Activated naive CD8-positive, alpha-beta T cell treated with anti-CD3 and anti-CD28 coated beads for 36 hours (primary cell): ENCODE measurements around the gene NDUFAF5. TPM values are rescaled to one million over a fixed set of nuclear protein-coding genes. Genes with fewer than 3 reads are reported as not detected.

Experiments used
- DNase-seq: peaks from one replicate; pipeline ENCODE4 v3.0.0; 2021
- H3K27ac Mint-ChIP-seq: one replicate; pipeline ENCODE4 v1.8.0; 2022; ENCODE audit warnings: mild to moderate bottlenecking, moderate library complexity, mixed read lengths
- H3K27me3 Mint-ChIP-seq: one replicate; pipeline ENCODE4 v1.8.0; 2022; ENCODE audit warnings: mild to moderate bottlenecking, mixed read lengths
- H3K36me3 Mint-ChIP-seq: one replicate; pipeline ENCODE4 v1.8.0; 2021; ENCODE audit warnings: mild to moderate bottlenecking, mixed read lengths
- H3K4me1 Mint-ChIP-seq: one replicate; pipeline ENCODE4 v1.8.0; 2021; ENCODE audit warnings: mixed read lengths
- H3K4me3 Mint-ChIP-seq: one replicate; pipeline ENCODE4 v1.8.0; 2022; ENCODE audit warnings: mild to moderate bottlenecking, moderate library complexity, mixed read lengths
- H3K9me3 Mint-ChIP-seq: one replicate; pipeline ENCODE4 v1.8.0; 2022; ENCODE audit warnings: mixed read lengths
- total RNA-seq, 2 experiments: library from RNA; stranded (reverse); gene quantifications; one replicate each; pipeline ENCODE4 v1.2.3, GENCODE V29; 2021

NDUFAF5 gene
- total RNA-seq, 2 experiments from 2014 or later: 31.5 to 31.9 TPM

- no peak overlapping the region for H3K4me3 Mint-ChIP-seq
- no peak overlapping the region for H3K27ac Mint-ChIP-seq
- H3K4me1 Mint-ChIP-seq: no peaks in the 10 kb centered on the region
- no peaks in the 10 kb centered on the region for H3K36me3 Mint-ChIP-seq
- H3K9me3 Mint-ChIP-seq: no peaks in the 10 kb centered on the region
- no peaks in the 10 kb centered on the region for H3K27me3 Mint-ChIP-seq
- no peak for DNase-seq
Measured at GRCh38 chr20:13825465-13825864, 40.6 kb downstream of the NDUFAF5 start.

- H3K36me3 Mint-ChIP-seq: no peaks in the 10 kb centered on the region
- no peak overlapping the region for H3K4me3 Mint-ChIP-seq
- no peaks in the 10 kb centered on the region for H3K4me1 Mint-ChIP-seq
- peaks cover 6% of the 10 kb centered on the region for H3K27me3 Mint-ChIP-seq
- H3K27ac Mint-ChIP-seq: no peak overlapping the region
- no peaks in the 10 kb centered on the region for H3K9me3 Mint-ChIP-seq
- no peak for DNase-seq
Measured at GRCh38 chr20:13831476-13831875, 46.6 kb downstream of the NDUFAF5 start.

GRCh38 chr20:13838664-13839063, 53.8 kb downstream of the NDUFAF5 start:
- Mint-ChIP-seq H3K27ac (no peak overlapping the region), H3K36me3 (no peaks in the 10 kb centered on the region), H3K4me3 (no peak overlapping the region), H3K9me3 (no peaks in the 10 kb centered on the region), H3K27me3 (peaks cover 6% of the 10 kb centered on the region), H3K4me1 (no peaks in the 10 kb centered on the region)
- no peak for DNase-seq

DNA sequence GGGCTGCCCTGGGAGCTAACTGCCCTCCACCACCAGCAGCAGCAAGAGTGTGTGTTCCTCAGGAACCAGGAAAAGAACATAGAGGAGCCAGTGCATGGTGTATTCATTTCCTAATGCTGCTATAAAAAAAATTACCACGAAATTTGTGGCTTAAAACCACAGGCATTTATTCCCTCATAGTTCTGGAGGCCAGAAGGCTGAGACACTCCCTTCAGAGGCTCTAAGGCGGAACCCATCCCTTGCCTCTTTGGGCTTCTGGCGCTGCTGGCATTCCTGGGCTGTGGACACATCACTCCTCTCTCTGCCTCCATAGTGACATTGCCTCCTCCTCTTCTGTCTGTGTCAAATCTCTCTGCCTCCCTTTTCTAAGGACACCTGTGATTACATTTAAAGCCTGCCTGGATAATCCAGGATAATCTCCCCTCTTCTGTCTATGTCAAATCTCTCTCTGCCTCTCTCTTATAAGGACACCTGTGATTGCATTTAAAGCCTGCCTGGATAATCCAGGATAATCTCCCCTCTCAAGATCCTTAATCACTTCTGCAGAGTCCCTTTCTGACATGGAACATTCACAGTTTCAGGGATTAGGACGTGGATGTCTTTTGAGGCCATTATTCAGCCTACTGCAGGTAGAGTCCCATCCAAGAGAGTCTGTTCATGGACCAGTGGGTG, 54.7 kb downstream of the NDUFAF5 start:
- DNase-seq: no peak
- Mint-ChIP-seq H3K4me3 (no peak overlapping the region), H3K27ac (no peak overlapping the region), H3K4me1 (no peaks in the 10 kb centered on the region), H3K9me3 (no peaks in the 10 kb centered on the region), H3K36me3 (no peaks in the 10 kb centered on the region), H3K27me3 (peaks cover 6% of the 10 kb centered on the region)

DNA sequence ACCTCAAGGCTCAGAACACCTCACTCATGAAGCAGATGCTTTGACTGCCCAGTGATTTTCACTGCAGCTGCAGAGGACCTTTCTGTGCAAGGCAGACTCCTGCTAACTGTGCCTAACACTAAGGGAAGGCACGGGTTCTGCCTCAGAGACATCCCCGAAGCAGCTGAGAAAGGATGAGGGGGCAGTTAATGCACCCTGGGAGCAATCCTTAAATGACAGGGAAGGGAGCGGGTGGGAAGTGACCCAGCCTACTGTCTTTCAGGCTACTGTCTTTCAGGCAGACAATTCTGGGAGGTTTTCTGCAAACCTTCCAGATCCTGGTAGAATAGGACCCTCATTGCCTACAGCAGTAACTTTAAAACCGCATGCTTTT, 55.3 kb downstream of the NDUFAF5 start:
- peaks cover 6% of the 10 kb centered on the region for H3K27me3 Mint-ChIP-seq
- H3K27ac Mint-ChIP-seq: no peak overlapping the region
- no peaks in the 10 kb centered on the region for H3K9me3 Mint-ChIP-seq
- no peaks in the 10 kb centered on the region for H3K36me3 Mint-ChIP-seq
- H3K4me3 Mint-ChIP-seq: no peak overlapping the region
- H3K4me1 Mint-ChIP-seq: no peaks in the 10 kb centered on the region
- DNase-seq: no peak

GRCh38 chr20:13841206-13841605, 56.4 kb downstream of the NDUFAF5 start:
- H3K4me1 Mint-ChIP-seq: no peaks in the 10 kb centered on the region
- peaks cover 6% of the 10 kb centered on the region for H3K27me3 Mint-ChIP-seq
- no peak overlapping the region for H3K4me3 Mint-ChIP-seq
- H3K27ac Mint-ChIP-seq: no peak overlapping the region
- DNase-seq: no peak
- no peaks in the 10 kb centered on the region for H3K9me3 Mint-ChIP-seq
- H3K36me3 Mint-ChIP-seq: no peaks in the 10 kb centered on the region

DNA sequence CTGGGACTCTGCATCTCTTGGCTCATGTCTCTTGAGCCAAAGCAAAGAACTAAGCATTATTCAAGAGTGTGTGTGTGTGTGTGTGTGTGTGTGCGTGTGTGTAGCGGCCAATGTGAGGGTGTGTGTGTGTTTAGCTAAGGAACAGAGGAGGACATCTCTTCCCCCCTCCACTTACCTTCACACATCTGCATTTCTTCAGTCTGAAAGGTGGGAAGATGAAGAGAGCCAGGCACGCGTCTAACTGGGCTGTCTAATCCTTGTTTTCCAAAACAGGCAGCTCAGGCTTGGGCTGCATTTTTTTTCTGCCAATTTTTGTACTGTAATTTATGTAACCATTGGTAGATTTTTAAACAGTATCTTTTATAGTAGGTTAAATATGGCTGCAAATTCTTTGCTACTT, 59.5 kb downstream of the NDUFAF5 start:
- Mint-ChIP-seq H3K4me3 (no peak overlapping the region), H3K27me3 (peaks cover 3% of the 10 kb centered on the region), H3K9me3 (no peaks in the 10 kb centered on the region), H3K4me1 (no peaks in the 10 kb centered on the region), H3K27ac (no peak overlapping the region), H3K36me3 (no peaks in the 10 kb centered on the region)
- no peak for DNase-seq

- no peaks in the 10 kb centered on the region for H3K4me1 Mint-ChIP-seq
- no peaks in the 10 kb centered on the region for H3K27me3 Mint-ChIP-seq
- no peak for DNase-seq
- H3K4me3 Mint-ChIP-seq: no peak overlapping the region
- no peaks in the 10 kb centered on the region for H3K36me3 Mint-ChIP-seq
- H3K9me3 Mint-ChIP-seq: no peaks in the 10 kb centered on the region
- no peak overlapping the region for H3K27ac Mint-ChIP-seq
Measured at GRCh38 chr20:13851279-13851678, 66.5 kb downstream of the NDUFAF5 start.

GRCh38 chr20:13852306-13852705, 67.5 kb downstream of the NDUFAF5 start:
- Mint-ChIP-seq H3K27ac (no peak overlapping the region), H3K4me1 (no peaks in the 10 kb centered on the region), H3K4me3 (no peak overlapping the region), H3K36me3 (no peaks in the 10 kb centered on the region), H3K9me3 (no peaks in the 10 kb centered on the region), H3K27me3 (no peaks in the 10 kb centered on the region)
- no peak for DNase-seq

DNA sequence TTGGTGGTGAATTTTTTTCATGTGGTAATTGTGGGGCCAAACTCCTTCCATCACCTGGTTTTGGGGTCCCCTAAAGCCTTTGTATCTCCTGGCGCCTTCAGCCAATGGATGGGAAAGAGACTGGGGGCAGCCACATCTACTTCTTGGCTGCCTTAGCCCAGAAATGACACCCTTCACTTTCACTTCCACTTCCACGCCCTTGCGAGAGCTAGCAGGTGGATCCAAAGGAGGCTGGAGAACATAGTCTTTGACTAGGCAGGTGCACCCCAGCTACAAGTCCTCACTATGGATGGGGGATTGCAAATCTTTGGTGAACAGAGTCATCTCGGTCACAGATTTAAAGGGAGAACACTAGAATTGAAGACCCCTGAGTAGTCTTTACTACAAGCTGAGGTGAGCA, 70.8 kb downstream of the NDUFAF5 start:
- DNase-seq: no peak

DNA sequence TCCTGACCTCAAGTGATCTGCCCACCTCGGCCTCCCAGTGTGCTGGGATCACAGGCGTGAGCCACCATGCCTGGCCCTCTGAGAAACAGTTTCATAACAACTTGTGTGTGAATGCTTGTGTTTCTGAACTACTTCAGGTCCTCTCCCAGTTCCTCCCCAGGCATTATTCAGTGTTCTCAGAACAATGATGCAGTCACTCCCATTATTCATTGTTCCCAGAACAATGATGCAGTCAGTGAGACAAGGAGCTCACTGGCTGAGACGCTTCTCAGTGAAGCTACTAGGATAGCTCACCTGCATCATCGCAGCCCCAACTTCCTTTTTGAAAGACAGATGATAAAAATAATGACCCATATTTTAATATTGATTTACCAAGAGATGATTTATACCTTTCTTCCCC, 71.5 kb downstream of the NDUFAF5 start:
- Mint-ChIP-seq H3K4me1 (no peaks in the 10 kb centered on the region), H3K4me3 (no peak overlapping the region), H3K27ac (no peak overlapping the region), H3K27me3 (peaks cover 7% of the 10 kb centered on the region), H3K36me3 (no peaks in the 10 kb centered on the region), H3K9me3 (no peaks in the 10 kb centered on the region)
- DNase-seq: no peak

More for the DNA sequence above, 70.8 kb downstream of the NDUFAF5 start:
- Mint-ChIP-seq H3K4me3 (no peak overlapping the region), H3K9me3 (no peaks in the 10 kb centered on the region), H3K36me3 (no peaks in the 10 kb centered on the region), H3K27ac (no peak overlapping the region), H3K4me1 (no peaks in the 10 kb centered on the region), H3K27me3 (peaks cover 4% of the 10 kb centered on the region)

DNA sequence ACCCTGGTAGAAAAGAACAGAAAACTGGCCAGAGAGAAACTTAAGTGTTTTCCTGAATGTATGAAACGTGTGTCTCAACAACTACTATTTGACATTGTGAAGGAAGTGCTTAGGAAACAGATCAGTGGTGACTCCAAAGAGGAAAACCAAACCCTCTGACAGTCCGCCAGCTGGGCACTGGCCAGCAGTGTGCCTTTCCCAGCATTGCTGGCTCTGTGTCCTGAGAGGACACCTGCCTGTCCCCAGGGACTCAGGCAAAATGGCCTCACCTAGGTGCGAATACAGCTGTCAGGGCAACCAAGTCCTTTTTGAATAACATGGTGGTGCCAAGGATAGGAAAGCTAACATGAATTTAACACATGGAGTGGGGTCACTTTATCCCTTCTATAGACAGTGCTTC, 72.5 kb downstream of the NDUFAF5 start:
- H3K9me3 Mint-ChIP-seq: no peaks in the 10 kb centered on the region
- no peaks in the 10 kb centered on the region for H3K4me1 Mint-ChIP-seq
- H3K27me3 Mint-ChIP-seq: peaks cover 13% of the 10 kb centered on the region
- no peak for DNase-seq
- no peaks in the 10 kb centered on the region for H3K36me3 Mint-ChIP-seq
- H3K27ac Mint-ChIP-seq: no peak overlapping the region
- no peak overlapping the region for H3K4me3 Mint-ChIP-seq

GRCh38 chr20:13857961-13858360, 73.1 kb downstream of the NDUFAF5 start:
- Mint-ChIP-seq H3K4me3 (no peak overlapping the region), H3K27me3 (peaks cover 13% of the 10 kb centered on the region), H3K27ac (no peak overlapping the region), H3K4me1 (no peaks in the 10 kb centered on the region), H3K9me3 (no peaks in the 10 kb centered on the region), H3K36me3 (no peaks in the 10 kb centered on the region)
- no peak for DNase-seq

GRCh38 chr20:13858439-13858838, 73.6 kb downstream of the NDUFAF5 start:
- H3K4me1 Mint-ChIP-seq: no peaks in the 10 kb centered on the region
- H3K27me3 Mint-ChIP-seq: peaks cover 13% of the 10 kb centered on the region
- H3K4me3 Mint-ChIP-seq: no peak overlapping the region
- H3K9me3 Mint-ChIP-seq: no peaks in the 10 kb centered on the region
- no peak overlapping the region for H3K27ac Mint-ChIP-seq
- no peaks in the 10 kb centered on the region for H3K36me3 Mint-ChIP-seq
- DNase-seq: no peak

DNA sequence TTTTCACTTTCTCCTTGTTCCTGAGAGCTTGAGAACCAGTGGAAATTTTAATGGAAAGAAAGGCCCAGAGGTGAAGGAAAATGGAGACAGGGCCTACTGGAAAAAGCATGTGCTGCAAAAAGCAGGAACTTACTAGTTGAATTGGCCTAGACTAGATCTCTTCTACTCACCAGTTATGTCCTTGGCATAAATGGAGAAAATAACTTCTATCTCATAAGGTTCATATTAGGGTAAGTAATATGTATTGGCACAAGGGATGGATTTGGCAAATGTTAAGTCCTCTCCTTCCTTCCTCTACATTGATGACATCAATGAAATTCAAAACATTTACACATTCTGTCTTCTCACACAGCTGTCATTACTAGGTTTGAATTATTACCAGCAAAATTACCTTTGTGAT, 74.0 kb downstream of the NDUFAF5 start:
- H3K27ac Mint-ChIP-seq: no peak overlapping the region
- no peak overlapping the region for H3K4me3 Mint-ChIP-seq
- no peaks in the 10 kb centered on the region for H3K36me3 Mint-ChIP-seq
- peaks cover 13% of the 10 kb centered on the region for H3K27me3 Mint-ChIP-seq
- H3K9me3 Mint-ChIP-seq: no peaks in the 10 kb centered on the region
- no peaks in the 10 kb centered on the region for H3K4me1 Mint-ChIP-seq
- DNase-seq: no peak

DNA sequence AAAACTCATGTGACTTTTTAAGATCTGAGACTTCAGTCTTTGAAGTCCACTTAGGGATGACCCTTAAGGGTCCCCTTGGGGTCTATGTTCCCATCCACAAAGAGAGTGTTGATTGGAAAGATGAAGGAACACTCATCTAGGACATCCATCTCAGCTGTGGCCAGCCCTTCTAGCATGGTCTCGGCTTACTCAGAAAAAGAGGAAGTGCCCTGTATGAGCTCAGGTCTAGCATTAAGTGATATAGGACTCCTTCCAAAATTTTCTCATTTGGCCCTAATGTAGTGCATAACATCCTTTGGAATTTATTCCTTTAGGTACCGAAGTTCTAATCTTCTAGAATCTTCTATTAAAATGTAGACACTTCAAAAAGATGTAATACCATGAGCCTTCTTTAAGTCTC, 77.4 kb downstream of the NDUFAF5 start:
- no peak for DNase-seq
- H3K4me3 Mint-ChIP-seq: no peak overlapping the region
- no peaks in the 10 kb centered on the region for H3K9me3 Mint-ChIP-seq
- no peaks in the 10 kb centered on the region for H3K36me3 Mint-ChIP-seq
- H3K27me3 Mint-ChIP-seq: peaks cover 13% of the 10 kb centered on the region
- H3K4me1 Mint-ChIP-seq: no peaks in the 10 kb centered on the region
- H3K27ac Mint-ChIP-seq: no peak overlapping the region
